ENCODE data around the gene SMU1. TPM values are rescaled to one million over a fixed set of nuclear protein-coding genes. Genes with fewer than 3 reads are reported as not detected.

The SMU1 gene
- total RNA-seq (31.0 and 32.6 TPM in 2 replicates), polyA plus RNA-seq (18.5 and 19.1 TPM in 2 replicates), polyA minus RNA-seq (ENCODE audit: low replicate concordance) (5.4 and 7.4 TPM in 2 replicates)
- polyA plus RNA-seq (2012) = 15.2 and 15.8 TPM in 2 replicates

DNA sequence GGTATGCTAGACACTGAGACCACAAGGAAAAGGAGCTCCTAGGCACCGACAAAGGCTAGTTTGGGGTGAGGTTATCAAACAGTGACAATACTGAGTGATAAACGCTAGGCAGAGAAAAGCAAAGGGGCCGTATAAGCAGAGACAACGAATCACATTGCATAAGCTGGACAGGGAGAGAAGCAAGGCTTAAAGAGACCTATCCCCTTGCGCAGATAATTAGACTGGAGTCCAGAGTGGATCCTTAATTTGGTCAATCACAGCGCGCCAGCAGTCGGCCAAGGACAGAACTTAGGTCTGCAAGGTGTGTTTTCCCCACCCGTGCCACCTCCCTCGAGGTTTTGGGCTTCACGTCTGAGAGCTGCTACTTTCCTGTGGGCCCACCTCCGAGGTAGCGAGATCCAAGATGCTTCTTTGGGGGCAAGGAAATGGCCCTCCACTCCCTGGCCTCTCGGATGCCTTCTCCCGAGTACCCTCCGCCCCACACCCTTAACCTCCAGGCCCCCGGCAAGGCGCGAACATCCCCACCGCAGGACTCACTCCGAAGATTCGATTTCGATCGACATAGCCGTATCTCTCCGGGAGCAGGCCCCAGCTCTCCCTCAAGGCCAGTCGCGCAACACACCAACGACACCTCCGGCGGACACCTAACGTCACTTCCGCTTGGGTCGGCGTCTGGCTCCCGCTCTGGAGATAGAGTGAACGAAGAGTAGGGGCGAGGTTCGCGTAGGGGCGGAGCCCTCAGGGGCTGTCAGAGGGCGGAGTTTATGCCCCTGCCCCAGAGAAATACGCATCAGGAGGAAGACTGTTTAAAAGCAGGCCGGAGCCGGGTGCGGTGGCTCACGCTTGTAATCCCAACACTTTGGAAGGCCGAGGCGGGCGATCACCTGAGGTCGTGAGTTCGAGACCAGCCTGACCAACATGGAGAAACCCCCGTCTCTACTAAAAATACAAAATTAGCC is at the start of gene SMU1:
Gene SMU1 (minus strand): TSS at position 629 of the 959 bp plus-strand sequence. CDS start 66 bp downstream, at position 563.
- Histone ChIP-seq H4K20me1 (ENCODE audit: control insufficient read depth, extremely low read depth, insufficient read depth, low read length) (no peaks in the 10 kb centered on the region), H3K27me3 (ENCODE audit: control insufficient read depth, insufficient read depth, low read length) (no peaks in the 10 kb centered on the region), H3K9me3 (ENCODE audit: control insufficient read depth, insufficient read depth, low read depth, low read length) (no peaks in the 10 kb centered on the region), H3K36me3 (ENCODE audit: control insufficient read depth, insufficient read depth, low read length) (peaks cover 4% of the 10 kb centered on the region), H3K9ac (ENCODE audit: insufficient read depth, low read length) (peak within 1 kb of the TSS; percentile 96), H3K4me2 (ENCODE audit: extremely low read depth, insufficient read depth, low read length) (peak within 1 kb of the TSS; percentile 99), H2AFZ (ENCODE audit: low read length) (peak within 1 kb of the TSS; percentile 88), H3K27ac (ENCODE audit: insufficient read depth, low read length) (peak within 1 kb of the TSS; percentile 99), H3K4me1 (ENCODE audit: control insufficient read depth, extremely low read depth, insufficient read depth, low read length) (peaks cover 3% of the 10 kb centered on the region), H3K79me2 (ENCODE audit: control insufficient read depth, insufficient read depth, low read length) (peaks cover 35% of the 10 kb centered on the region), H3K4me3 (replicated peaks in 1 of 4; ENCODE audit: control extremely low read depth in 1 of 4, insufficient read depth in 1 of 4, low read depth in 3 of 4, low read length in 4 of 4) (peak within 1 kb of the TSS; percentile 86 to 92 (median 88))
- peak; percentile 96 to 98 for DNase-seq (ENCODE audit: low read depth in 2 of 2)
- TF ChIP-seq, protein P1, sequence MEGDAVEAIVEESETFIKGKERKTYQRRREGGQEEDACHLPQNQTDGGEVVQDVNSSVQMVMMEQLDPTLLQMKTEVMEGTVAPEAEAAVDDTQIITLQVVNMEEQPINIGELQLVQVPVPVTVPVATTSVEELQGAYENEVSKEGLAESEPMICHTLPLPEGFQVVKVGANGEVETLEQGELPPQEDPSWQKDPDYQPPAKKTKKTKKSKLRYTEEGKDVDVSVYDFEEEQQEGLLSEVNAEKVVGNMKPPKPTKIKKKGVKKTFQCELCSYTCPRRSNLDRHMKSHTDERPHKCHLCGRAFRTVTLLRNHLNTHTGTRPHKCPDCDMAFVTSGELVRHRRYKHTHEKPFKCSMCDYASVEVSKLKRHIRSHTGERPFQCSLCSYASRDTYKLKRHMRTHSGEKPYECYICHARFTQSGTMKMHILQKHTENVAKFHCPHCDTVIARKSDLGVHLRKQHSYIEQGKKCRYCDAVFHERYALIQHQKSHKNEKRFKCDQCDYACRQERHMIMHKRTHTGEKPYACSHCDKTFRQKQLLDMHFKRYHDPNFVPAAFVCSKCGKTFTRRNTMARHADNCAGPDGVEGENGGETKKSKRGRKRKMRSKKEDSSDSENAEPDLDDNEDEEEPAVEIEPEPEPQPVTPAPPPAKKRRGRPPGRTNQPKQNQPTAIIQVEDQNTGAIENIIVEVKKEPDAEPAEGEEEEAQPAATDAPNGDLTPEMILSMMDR (conservative IDR thresholded peaks at IDR 0.05 in 1 of 2, IDR thresholded peaks at IDR 0.05 in 1 of 2; ENCODE audit: low read depth in 1 of 2, low read length in 2 of 2) = no peak
- no peak for TF ChIP-seq EZH2 (IDR thresholded peaks at IDR 0.05; ENCODE audit: low read length, missing control alignments)

DNA sequence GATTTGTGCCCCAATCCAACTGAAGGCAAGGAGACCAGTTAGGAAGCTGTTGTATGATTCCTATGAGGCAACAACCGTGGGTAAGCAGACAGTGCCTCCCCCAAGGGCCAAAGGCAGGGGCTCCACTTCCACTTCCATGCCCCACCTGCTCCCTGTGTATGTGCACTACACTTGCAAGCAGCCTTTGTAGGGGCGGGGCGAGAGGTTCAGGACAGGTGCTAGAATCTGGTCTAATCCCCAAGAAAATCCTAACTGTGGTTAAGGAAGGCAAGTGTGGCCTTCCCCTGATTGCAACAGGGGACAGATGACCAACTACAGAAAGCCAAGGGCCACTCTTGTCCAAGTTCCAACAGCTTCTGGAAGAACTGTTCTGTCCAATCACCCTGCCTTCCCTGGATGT is 49.0 kb upstream of the SMU1 start:
- H4K20me1 ChIP-seq (ENCODE audit: control insufficient read depth, extremely low read depth, insufficient read depth, low read length) = no peaks in the 10 kb centered on the region
- no peak for TF ChIP-seq EZH2 (IDR thresholded peaks at IDR 0.05; ENCODE audit: low read length, missing control alignments)
- TF ChIP-seq, protein P1 (conservative IDR thresholded peaks at IDR 0.05 in 1 of 2, IDR thresholded peaks at IDR 0.05 in 1 of 2; ENCODE audit: low read depth in 1 of 2, low read length in 2 of 2) = no peak
- H3K79me2 ChIP-seq (ENCODE audit: control insufficient read depth, insufficient read depth, low read length) = peaks cover 4% of the 10 kb centered on the region
- H3K4me1 ChIP-seq (ENCODE audit: control insufficient read depth, extremely low read depth, insufficient read depth, low read length) = peaks cover 4% of the 10 kb centered on the region
- H3K9ac ChIP-seq (ENCODE audit: insufficient read depth, low read length) = no peak overlapping the region
- no peaks in the 10 kb centered on the region for H3K9me3 ChIP-seq (ENCODE audit: control insufficient read depth, insufficient read depth, low read depth, low read length)
- H3K27ac ChIP-seq (ENCODE audit: insufficient read depth, low read length) = no peak overlapping the region
- H3K27me3 ChIP-seq (ENCODE audit: control insufficient read depth, insufficient read depth, low read length) = no peaks in the 10 kb centered on the region
- no peak overlapping the region for H2AFZ ChIP-seq (ENCODE audit: low read length)
- no peak for DNase-seq (ENCODE audit: low read depth in 2 of 2)
- no peak overlapping the region for H3K4me3 ChIP-seq (replicated peaks in 1 of 4; ENCODE audit: control extremely low read depth in 1 of 4, insufficient read depth in 1 of 4, low read depth in 3 of 4, low read length in 4 of 4)
- H3K4me2 ChIP-seq (ENCODE audit: extremely low read depth, insufficient read depth, low read length) = no peak overlapping the region
- peaks cover 8% of the 10 kb centered on the region for H3K36me3 ChIP-seq (ENCODE audit: control insufficient read depth, insufficient read depth, low read length)

DNA sequence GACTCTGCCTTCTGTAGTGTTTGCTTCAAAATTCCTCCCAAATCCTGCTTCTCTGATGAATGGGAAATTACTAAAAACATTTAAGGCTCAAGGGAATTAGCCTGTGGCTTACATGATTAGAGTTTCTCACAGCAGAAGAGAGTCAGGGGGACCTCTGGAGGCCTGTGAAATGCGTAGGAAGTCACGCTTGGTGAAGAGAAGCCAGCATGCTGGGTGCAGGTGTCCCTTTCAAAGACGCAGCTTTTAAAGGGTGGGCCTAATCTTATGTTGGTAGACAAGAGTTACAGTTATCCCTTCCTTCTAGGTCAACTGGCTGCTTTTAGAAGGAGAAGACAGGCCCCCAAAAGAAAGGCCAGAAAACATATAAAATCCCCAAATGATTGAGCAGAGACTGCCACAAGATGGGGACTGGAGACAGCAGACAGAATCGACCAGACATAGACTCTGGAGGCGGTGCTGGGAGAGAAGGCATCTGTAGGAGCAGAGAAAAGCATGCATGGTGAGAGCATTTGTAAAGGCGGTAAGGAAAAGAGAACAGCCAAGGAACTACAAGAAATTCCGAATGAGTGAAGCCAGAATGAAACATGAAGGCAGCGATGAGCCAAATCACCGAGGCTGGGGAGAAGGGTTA is 48.4 kb upstream of the SMU1 start:
- no peak for TF ChIP-seq EZH2 (IDR thresholded peaks at IDR 0.05; ENCODE audit: low read length, missing control alignments)
- TF ChIP-seq, protein P1 (conservative IDR thresholded peaks at IDR 0.05 in 1 of 2, IDR thresholded peaks at IDR 0.05 in 1 of 2; ENCODE audit: low read depth in 1 of 2, low read length in 2 of 2) = no peak
- no peak for DNase-seq (ENCODE audit: low read depth in 2 of 2)
- Histone ChIP-seq H3K79me2 (ENCODE audit: control insufficient read depth, insufficient read depth, low read length) (peaks cover 4% of the 10 kb centered on the region), H4K20me1 (ENCODE audit: control insufficient read depth, extremely low read depth, insufficient read depth, low read length) (no peaks in the 10 kb centered on the region), H3K27ac (ENCODE audit: insufficient read depth, low read length) (no peak overlapping the region), H3K9me3 (ENCODE audit: control insufficient read depth, insufficient read depth, low read depth, low read length) (no peaks in the 10 kb centered on the region), H3K4me1 (ENCODE audit: control insufficient read depth, extremely low read depth, insufficient read depth, low read length) (peaks cover 4% of the 10 kb centered on the region), H3K4me3 (replicated peaks in 1 of 4; ENCODE audit: control extremely low read depth in 1 of 4, insufficient read depth in 1 of 4, low read depth in 3 of 4, low read length in 4 of 4) (no peak overlapping the region), H3K27me3 (ENCODE audit: control insufficient read depth, insufficient read depth, low read length) (no peaks in the 10 kb centered on the region), H2AFZ (ENCODE audit: low read length) (no peak overlapping the region), H3K9ac (ENCODE audit: insufficient read depth, low read length) (no peak overlapping the region), H3K4me2 (ENCODE audit: extremely low read depth, insufficient read depth, low read length) (no peak overlapping the region), H3K36me3 (ENCODE audit: control insufficient read depth, insufficient read depth, low read length) (peaks cover 7% of the 10 kb centered on the region)
